H9 (cell line): ENCODE results near the gene KIAA1614. TPM values are rescaled to one million over a fixed set of nuclear protein-coding genes. Genes with fewer than 3 reads are reported as not detected.

Experiments
- DNase-seq: peaks from one replicate; pipeline ENCODE4 v3.0.0-alpha.2; 2017
- H2AFZ ChIP-seq: one replicate; pipeline ENCODE4 v1.6.1; 2013; ENCODE audit warnings: mild to moderate bottlenecking, low read length, control low read depth, moderate library complexity
- H2AK5ac ChIP-seq: 2 replicates; pipeline ENCODE4 v1.6.1; 2013; ENCODE audit warnings: low read length, control low read depth, mixed read lengths; ENCODE audit not compliant: insufficient read length
- H2BK120ac ChIP-seq: one replicate; pipeline ENCODE4 v1.6.1; 2013; ENCODE audit warnings: low read depth, mild to moderate bottlenecking, low read length, control low read depth, inconsistent platforms; ENCODE audit not compliant: poor library complexity, severe bottlenecking
- H2BK12ac ChIP-seq: 2 replicates; pipeline ENCODE4 v1.6.1; 2013; ENCODE audit warnings: low read length, control low read depth, mixed read lengths, low read depth; ENCODE audit not compliant: insufficient read length
- H2BK15ac ChIP-seq: 2 replicates; pipeline ENCODE4 v1.6.1; 2013; ENCODE audit warnings: low read depth, low read length, control low read depth
- H2BK20ac ChIP-seq: one replicate; pipeline ENCODE4 v1.6.1; 2013; ENCODE audit warnings: low read depth, mild to moderate bottlenecking, low read length, control low read depth, inconsistent platforms; ENCODE audit not compliant: poor library complexity, severe bottlenecking
- H2BK5ac ChIP-seq: 2 replicates; pipeline ENCODE4 v1.6.1; 2013; ENCODE audit warnings: low read length, control low read depth, mixed read lengths; ENCODE audit not compliant: insufficient read length
- H3K14ac ChIP-seq: 2 replicates; pipeline ENCODE4 v1.6.1; 2013; ENCODE audit warnings: low read length, control low read depth; ENCODE audit not compliant: insufficient read depth
- H3K18ac ChIP-seq: 2 replicates; pipeline ENCODE4 v1.6.1; 2013; ENCODE audit warnings: low read depth, mild to moderate bottlenecking, mixed read lengths, low read length, control low read depth; ENCODE audit not compliant: insufficient read length
- H3K23ac ChIP-seq: 2 replicates; pipeline ENCODE4 v1.6.1; 2013; ENCODE audit warnings: low read length, control low read depth, mixed read lengths, low read depth; ENCODE audit not compliant: insufficient read length
- H3K23me2 ChIP-seq: 2 replicates; pipeline ENCODE4 v1.6.1; 2013; ENCODE audit warnings: low read depth, mild to moderate bottlenecking, mixed read lengths, low read length, control low read depth; ENCODE audit not compliant: insufficient read length, poor library complexity, severe bottlenecking
- H3K27ac ChIP-seq: 2 replicates; pipeline ENCODE4 v1.5.1; 2013; ENCODE audit warnings: low read length, control low read depth, mixed read lengths, low read depth; ENCODE audit not compliant: insufficient read length
- H3K27me3 ChIP-seq: 2 replicates; pipeline ENCODE4 v1.6.1; 2013; ENCODE audit warnings: low read length, control low read depth, inconsistent platforms; ENCODE audit not compliant: insufficient read depth
- H3K4ac ChIP-seq: 2 replicates; pipeline ENCODE4 v1.6.1; 2013; ENCODE audit warnings: low read depth, mild to moderate bottlenecking, control low read depth, inconsistent platforms, low read length, moderate library complexity
- H3K4me1 ChIP-seq: 2 replicates; pipeline ENCODE4 v1.6.1; 2013; ENCODE audit warnings: low read length, control low read depth, inconsistent platforms; ENCODE audit not compliant: insufficient read depth
- H3K4me2 ChIP-seq: 2 replicates; pipeline ENCODE4 v1.6.1; 2013; ENCODE audit warnings: low read length, control low read depth, mixed read lengths; ENCODE audit not compliant: insufficient read length, insufficient read depth
- H3K56ac ChIP-seq: 2 replicates; pipeline ENCODE4 v1.6.1; 2013; ENCODE audit warnings: low read depth, mild to moderate bottlenecking, mixed read lengths, low read length, control low read depth; ENCODE audit not compliant: insufficient read length
- H3K79me1 ChIP-seq: 2 replicates; pipeline ENCODE4 v1.6.1; 2013; ENCODE audit warnings: low read depth, mild to moderate bottlenecking, moderate library complexity, low read length, control low read depth, inconsistent platforms; ENCODE audit not compliant: insufficient read depth, poor library complexity, severe bottlenecking
- H3K79me2 ChIP-seq: 2 replicates; pipeline ENCODE4 v1.6.1; 2013; ENCODE audit warnings: low read length, control low read depth, inconsistent platforms; ENCODE audit not compliant: insufficient read depth
- H3K9ac ChIP-seq: 2 replicates; pipeline ENCODE4 v1.6.1; 2013; ENCODE audit warnings: low read length, control low read depth, mixed read lengths; ENCODE audit not compliant: insufficient read length; ENCODE audit errors: extremely low read depth
- H3K9me3 ChIP-seq: one replicate; pipeline ENCODE4 v1.6.1; 2013; ENCODE audit warnings: low read depth, low read length, inconsistent platforms; ENCODE audit not compliant: control insufficient read depth
- H3T11ph ChIP-seq: one replicate; pipeline ENCODE4 v1.6.1; 2013; ENCODE audit warnings: mild to moderate bottlenecking, low read length, control low read depth, inconsistent platforms
- H4K20me1 ChIP-seq: one replicate; pipeline ENCODE4 v1.6.1; 2013; ENCODE audit not compliant: control insufficient read depth, insufficient read length, insufficient read depth
- H4K5ac ChIP-seq: 2 replicates; pipeline ENCODE4 v1.6.1; 2013; ENCODE audit warnings: low read depth, mild to moderate bottlenecking, mixed read lengths, low read length, control low read depth; ENCODE audit not compliant: insufficient read length
- H4K8ac ChIP-seq: replicated peaks from 2 replicates; pipeline ENCODE4 v1.6.1; 2013; ENCODE audit warnings: low read length, control low read depth, mixed read lengths, low read depth; ENCODE audit not compliant: insufficient read length
- H4K91ac ChIP-seq: 2 replicates; pipeline ENCODE4 v1.6.1; 2013; ENCODE audit warnings: low read depth, mild to moderate bottlenecking, moderate library complexity, mixed read lengths, low read length, control low read depth; ENCODE audit not compliant: insufficient read length
- H3K27ac Mint-ChIP-seq, 3 experiments: 2 replicates in 2 of 3; 3 replicates in 1 of 3; pipeline ENCODE4 v1.8.0; 2020 to 2021; ENCODE audit warnings: mixed read lengths in 3 of 3, mild to moderate bottlenecking in 1 of 3, moderate library complexity in 1 of 3
- H3K27me3 Mint-ChIP-seq: 2 replicates; pipeline ENCODE4 v1.8.0; 2021; ENCODE audit warnings: low read depth, mild to moderate bottlenecking, moderate library complexity, mixed read lengths
- H3K36me3 Mint-ChIP-seq, 3 experiments: 2 replicates in 2 of 3; 3 replicates in 1 of 3; pipeline ENCODE4 v1.8.0; 2020 to 2021; ENCODE audit warnings: low read depth in 3 of 3, mixed read lengths in 3 of 3; ENCODE audit not compliant: insufficient read depth in 1 of 3
- H3K4me1 Mint-ChIP-seq, 2 experiments: 2 replicates each; pipeline ENCODE4 v1.8.0; 2020; ENCODE audit warnings: mixed read lengths in 2 of 2
- H3K4me3 Mint-ChIP-seq, 2 experiments: 2 replicates in 1 of 2; 3 replicates in 1 of 2; pipeline ENCODE4 v1.8.0; 2020 to 2021; ENCODE audit warnings: mild to moderate bottlenecking in 2 of 2, mixed read lengths in 2 of 2, moderate library complexity in 1 of 2
- H3K9me3 Mint-ChIP-seq, 2 experiments: 2 replicates in 1 of 2; 3 replicates in 1 of 2; pipeline ENCODE4 v1.8.0; 2020; ENCODE audit warnings: mild to moderate bottlenecking in 2 of 2, mixed read lengths in 2 of 2, moderate library complexity in 1 of 2
- WGBS: extraction: QIAGEN DNeasy Blood & Tissue Kit; methylation state at CpG from one replicate; pipeline ENCODE4 v1.1.7; 2013; ENCODE audit warnings: missing lambda C conversion rate, low lambda C conversion rate, mixed read lengths; ENCODE audit not compliant: insufficient read length; ENCODE audit errors: extremely low coverage; 5-methylcytosine and 5-hydroxymethylcytosine counted together
- total RNA-seq: library from RNA; stranded (reverse); gene quantifications from 2 replicates; pipeline ENCODE4 v1.2.1, GENCODE V29; 2021
- TF ChIP-seq, protein P1 (sequence below): fragments of 200-600 bp; sonication (generic); conservative IDR thresholded peaks from 3 replicates; pipeline ENCODE4 v1.8.0; 2021; ENCODE audit warnings: antibody characterized with exemption, mild to moderate bottlenecking

The KIAA1614 gene
- total RNA-seq, 1 experiment from 2014 or later, result 1.3 TPM

DNA sequence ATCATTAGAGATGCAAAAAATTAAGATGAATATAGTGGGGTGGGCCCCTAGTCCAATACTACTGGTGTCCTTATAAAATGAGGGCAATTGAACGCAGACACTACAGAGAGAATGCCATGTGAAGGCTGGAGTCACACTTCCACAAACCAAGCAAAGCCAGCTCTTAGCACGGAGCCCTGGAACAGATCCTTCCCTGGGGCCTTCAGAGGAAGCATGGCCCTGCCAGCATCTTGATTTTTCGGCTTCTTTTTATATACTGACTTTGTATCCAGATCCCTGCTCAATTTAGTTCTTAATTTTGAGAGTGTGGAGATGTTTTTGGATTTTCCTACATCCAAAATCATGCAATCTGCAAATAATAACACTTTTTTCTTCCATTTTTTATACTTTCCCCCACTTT, 10.2 kb upstream of the KIAA1614 start:
- H3K27me3 Mint-ChIP-seq, result peaks cover 5% of the 10 kb centered on the region
- Histone ChIP-seq H2AFZ (no peak overlapping the region), H2BK120ac (no peak overlapping the region), H3K79me2 (no peaks in the 10 kb centered on the region), H3K79me1 (no peaks in the 10 kb centered on the region), H3K27ac (no peak overlapping the region), H3K9me3 (no peaks in the 10 kb centered on the region), H2BK20ac (no peak overlapping the region), H4K8ac (no peak overlapping the region), H2BK12ac (no peak overlapping the region), H3K9ac (no peak overlapping the region), H3K18ac (no peak overlapping the region), H3K56ac (no peak overlapping the region), H4K91ac (no peak overlapping the region), H3K23me2 (no peaks in the 10 kb centered on the region), H2BK15ac (no peak overlapping the region), H4K20me1 (no peaks in the 10 kb centered on the region), H2AK5ac (no peak overlapping the region), H3T11ph (no peak overlapping the region), H3K27me3 (no peaks in the 10 kb centered on the region), H3K4ac (no peak overlapping the region), H4K5ac (no peak overlapping the region), H3K4me1 (peaks cover 5% of the 10 kb centered on the region; the same call in 1 of the 2 replicates), H3K4me2 (no peak overlapping the region), H3K14ac (no peak overlapping the region), H3K23ac (no peak overlapping the region), H2BK5ac (no peak overlapping the region)
- peaks cover 14 to 29% of the 10 kb centered on the region in 2 experiments for H3K4me1 Mint-ChIP-seq
- no peaks in the 10 kb centered on the region for H3K36me3 Mint-ChIP-seq
- TF ChIP-seq, protein P1, sequence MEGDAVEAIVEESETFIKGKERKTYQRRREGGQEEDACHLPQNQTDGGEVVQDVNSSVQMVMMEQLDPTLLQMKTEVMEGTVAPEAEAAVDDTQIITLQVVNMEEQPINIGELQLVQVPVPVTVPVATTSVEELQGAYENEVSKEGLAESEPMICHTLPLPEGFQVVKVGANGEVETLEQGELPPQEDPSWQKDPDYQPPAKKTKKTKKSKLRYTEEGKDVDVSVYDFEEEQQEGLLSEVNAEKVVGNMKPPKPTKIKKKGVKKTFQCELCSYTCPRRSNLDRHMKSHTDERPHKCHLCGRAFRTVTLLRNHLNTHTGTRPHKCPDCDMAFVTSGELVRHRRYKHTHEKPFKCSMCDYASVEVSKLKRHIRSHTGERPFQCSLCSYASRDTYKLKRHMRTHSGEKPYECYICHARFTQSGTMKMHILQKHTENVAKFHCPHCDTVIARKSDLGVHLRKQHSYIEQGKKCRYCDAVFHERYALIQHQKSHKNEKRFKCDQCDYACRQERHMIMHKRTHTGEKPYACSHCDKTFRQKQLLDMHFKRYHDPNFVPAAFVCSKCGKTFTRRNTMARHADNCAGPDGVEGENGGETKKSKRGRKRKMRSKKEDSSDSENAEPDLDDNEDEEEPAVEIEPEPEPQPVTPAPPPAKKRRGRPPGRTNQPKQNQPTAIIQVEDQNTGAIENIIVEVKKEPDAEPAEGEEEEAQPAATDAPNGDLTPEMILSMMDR, result no peak
- WGBS, result no CpG with 5 or more reads among the region's 3 CpGs
- no peaks in the 10 kb centered on the region for H3K9me3 Mint-ChIP-seq
- no peak overlapping the region for H3K4me3 Mint-ChIP-seq
- DNase-seq, result no peak
- H3K27ac Mint-ChIP-seq, result no peak overlapping the region; a peak in 1 of 7 replicates
